Esophagus squamous epithelium (tissue), 4 donors: ENCODE results near the gene FAM227B.
"Not testable (repeated sequence)": the region's sequence is repeated elsewhere in the genome, so short reads cannot be mapped to it uniquely, and the experiment has no call there.

Experiments used
- POLR2A ChIP-seq, 4 donors: fragments of 450-650 bp; IDR thresholded peaks; one replicate each; pipeline ENCODE4 v1.6.1; 2017; ENCODE audit warnings: antibody characterized with exemption in 4 of 4, mild to moderate bottlenecking in 4 of 4, moderate library complexity in 3 of 4
- TF ChIP-seq, protein P1 (sequence below), 6 experiments: fragments of 450-650 bp in 4 of 6; fragments of 200-600 bp in 2 of 6; sonication (generic) in 2 of 6; IDR thresholded peaks; one replicate each; pipeline ENCODE4 v1.5.1; 2016 to 2019; ENCODE audit warnings: antibody characterized with exemption in 6 of 6, mild to moderate bottlenecking in 4 of 6, moderate library complexity in 4 of 6

GRCh38 chr15:49666486-49666885 lies 45.9 kb upstream of the FAM227B start:
- TF ChIP-seq, protein P1, sequence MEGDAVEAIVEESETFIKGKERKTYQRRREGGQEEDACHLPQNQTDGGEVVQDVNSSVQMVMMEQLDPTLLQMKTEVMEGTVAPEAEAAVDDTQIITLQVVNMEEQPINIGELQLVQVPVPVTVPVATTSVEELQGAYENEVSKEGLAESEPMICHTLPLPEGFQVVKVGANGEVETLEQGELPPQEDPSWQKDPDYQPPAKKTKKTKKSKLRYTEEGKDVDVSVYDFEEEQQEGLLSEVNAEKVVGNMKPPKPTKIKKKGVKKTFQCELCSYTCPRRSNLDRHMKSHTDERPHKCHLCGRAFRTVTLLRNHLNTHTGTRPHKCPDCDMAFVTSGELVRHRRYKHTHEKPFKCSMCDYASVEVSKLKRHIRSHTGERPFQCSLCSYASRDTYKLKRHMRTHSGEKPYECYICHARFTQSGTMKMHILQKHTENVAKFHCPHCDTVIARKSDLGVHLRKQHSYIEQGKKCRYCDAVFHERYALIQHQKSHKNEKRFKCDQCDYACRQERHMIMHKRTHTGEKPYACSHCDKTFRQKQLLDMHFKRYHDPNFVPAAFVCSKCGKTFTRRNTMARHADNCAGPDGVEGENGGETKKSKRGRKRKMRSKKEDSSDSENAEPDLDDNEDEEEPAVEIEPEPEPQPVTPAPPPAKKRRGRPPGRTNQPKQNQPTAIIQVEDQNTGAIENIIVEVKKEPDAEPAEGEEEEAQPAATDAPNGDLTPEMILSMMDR (IDR thresholded peaks at IDR 0.05), result not testable (repeated sequence)
- TF ChIP-seq POLR2A (IDR thresholded peaks at IDR 0.05), result not testable (repeated sequence)
